ENCODE results near the gene ANGPTL2.

GRCh38 chr9:127056446-127056845, 66.0 kb downstream of the ANGPTL2 start:
- no peak for TF ChIP-seq CTCF (IDR thresholded peaks at IDR 0.05; ENCODE audit: low read depth, low read length)
- no peak for TF ChIP-seq EZH2phosphoT487 (IDR thresholded peaks at IDR 0.05; ENCODE audit: low read depth)
